Stimulated activated CD4-positive, alpha-beta T cell treated with anti-CD3 and anti-CD28 coated beads, Interleukin-4, amount 100 ng/mL, for 48 hours (primary cell): ENCODE measurements around the gene MSLN.

Experiments
- DNase-seq, 2 donors: peaks; one replicate each; pipeline ENCODE4 v3.0.0-alpha.2; 2020; ENCODE audit warnings: low read depth in 2 of 2

The MSLN gene

GRCh38 chr16:804193-805048, 43.9 kb downstream of the MSLN start:
- DNase-seq, result no peak

- no peak for DNase-seq
These were observed 44.9 kb downstream of the MSLN start for GRCh38 chr16:805474-805873.

GRCh38 chr16:807347-808084, 47.0 kb downstream of the MSLN start:
- DNase-seq, result peak; percentile 71 to 87

GRCh38 chr16:808085-808386, 47.5 kb downstream of the MSLN start:
- DNase-seq, result no peak

- peak; percentile 44 to 48 for DNase-seq
These were observed 52.8 kb downstream of the MSLN start for GRCh38 chr16:813204-813915.

GRCh38 chr16:813916-814412, 53.4 kb downstream of the MSLN start:
- DNase-seq, result no peak

- DNase-seq, result no peak
These were observed 54.4 kb downstream of the MSLN start for GRCh38 chr16:814974-815373.

- DNase-seq, result no peak
These were observed 55.3 kb downstream of the MSLN start for GRCh38 chr16:815861-816260.

- DNase-seq, result no peak
These were observed 56.7 kb downstream of the MSLN start for GRCh38 chr16:817001-817906.

- no peak for DNase-seq
These were observed 57.6 kb downstream of the MSLN start for GRCh38 chr16:818132-818531.
